Activated naive CD4-positive, alpha-beta T cell treated with anti-CD3 and anti-CD28 coated beads for 36 hours (primary cell): ENCODE results near the gene TP53. TPM values are rescaled to one million over a fixed set of nuclear protein-coding genes. Genes with fewer than 3 reads are reported as not detected.
A peak's percentile ranks its signal among the peaks of the same experiment; 100 is the strongest.

ENCODE experiments used
- CTCF ChIA-PET: fragments of 350-600 bp; sonication (Branson Sonifier 250); formaldehyde crosslinking; loops from one replicate; lab custom pipeline; 2021; ENCODE audit warnings: antibody characterized with exemption; lab: Charles Lee
- DNase-seq: peaks from one replicate; pipeline ENCODE4 v3.0.0-alpha.2; 2020
- H3K27ac Mint-ChIP-seq: one replicate; pipeline ENCODE4 v1.8.0; 2021; ENCODE audit warnings: mild to moderate bottlenecking, mixed read lengths
- H3K27me3 Mint-ChIP-seq: one replicate; pipeline ENCODE4 v1.8.0; 2021; ENCODE audit warnings: low read depth, mixed read lengths
- H3K36me3 Mint-ChIP-seq: one replicate; pipeline ENCODE4 v1.8.0; 2021; ENCODE audit warnings: low read depth, mixed read lengths
- H3K4me1 Mint-ChIP-seq: one replicate; pipeline ENCODE4 v1.8.0; 2021; ENCODE audit warnings: low read depth, mixed read lengths
- H3K4me3 Mint-ChIP-seq: one replicate; pipeline ENCODE4 v1.8.0; 2021; ENCODE audit warnings: mild to moderate bottlenecking, moderate library complexity, mixed read lengths
- H3K9me3 Mint-ChIP-seq: one replicate; pipeline ENCODE4 v1.8.0; 2021; ENCODE audit warnings: mixed read lengths
- intact Hi-C: fragments of 100-400 bp; cut with micrococcal nuclease; formaldehyde crosslinking; loops from one replicate; pipeline ENCODE4 v1.15.1; 2023
- total RNA-seq, 2 experiments: library from RNA; stranded (reverse); gene quantifications; one replicate each; pipeline ENCODE4 v1.2.3, GENCODE V29; 2021

TP53 gene
- total RNA-seq, 2 experiments from 2014 or later = 148 to 149 TPM

DNA sequence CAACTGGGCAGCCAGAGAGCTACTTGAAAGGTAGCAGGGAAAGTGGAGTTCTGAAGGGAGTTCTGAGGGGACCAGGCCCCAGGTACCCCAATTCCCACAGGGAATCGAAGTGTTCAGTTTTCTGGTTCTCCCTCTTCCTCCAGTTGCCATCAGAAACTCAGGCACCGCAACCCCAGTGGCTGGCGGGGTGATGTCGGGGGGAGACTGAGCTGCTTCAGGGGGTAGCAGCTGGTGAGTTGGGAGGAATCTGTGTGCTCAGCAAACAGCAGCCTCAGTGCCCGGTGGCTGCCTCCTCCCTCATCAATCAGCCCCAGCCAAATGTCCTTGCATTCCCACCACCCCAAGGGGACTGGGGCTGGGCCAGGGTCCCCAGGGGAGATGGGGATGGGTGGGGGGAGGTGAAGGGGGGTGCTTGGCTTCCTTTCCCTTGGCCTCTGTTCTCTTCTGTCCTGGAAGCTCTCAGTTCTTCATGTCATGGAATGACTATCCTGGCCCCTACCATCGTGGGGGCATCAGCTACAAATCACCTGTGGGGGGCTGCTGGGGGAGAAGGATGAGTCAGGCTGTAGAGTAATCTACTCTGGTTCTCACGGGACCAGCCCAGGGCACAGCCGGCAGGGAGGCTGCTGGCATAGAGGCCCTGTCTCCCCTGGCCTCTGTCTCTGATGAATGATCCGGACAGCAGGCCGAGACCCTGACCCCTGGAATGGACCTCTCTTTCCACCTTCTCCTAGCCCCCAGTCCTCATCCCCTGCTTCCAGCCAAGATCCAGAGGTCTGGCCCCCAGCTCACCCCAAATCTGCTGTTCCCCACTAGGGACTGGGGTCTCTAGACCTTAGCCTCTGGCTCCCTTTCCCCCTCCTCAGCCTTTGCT is 27.7 kb upstream of the TP53 start:
- no peak overlapping the region for H3K4me3 Mint-ChIP-seq
- H3K36me3 Mint-ChIP-seq = no peaks in the 10 kb centered on the region
- intact Hi-C loops = loop anchor here (5.0 kb wide), 1 partner anchor 63 kb away; the partner anchor contains the start of gene ATP1B2
- peaks cover 59% of the 10 kb centered on the region for H3K27me3 Mint-ChIP-seq
- CTCF ChIA-PET = interaction anchor here (0.7 kb wide), 1 partner anchor 217 kb away, joined by 4 read pairs; the partner anchor contains the start of genes CNTROB and TRAPPC1
- H3K27ac Mint-ChIP-seq = no peak overlapping the region
- peaks cover 11% of the 10 kb centered on the region for H3K4me1 Mint-ChIP-seq
- H3K9me3 Mint-ChIP-seq = no peaks in the 10 kb centered on the region
- no peak for DNase-seq

DNA sequence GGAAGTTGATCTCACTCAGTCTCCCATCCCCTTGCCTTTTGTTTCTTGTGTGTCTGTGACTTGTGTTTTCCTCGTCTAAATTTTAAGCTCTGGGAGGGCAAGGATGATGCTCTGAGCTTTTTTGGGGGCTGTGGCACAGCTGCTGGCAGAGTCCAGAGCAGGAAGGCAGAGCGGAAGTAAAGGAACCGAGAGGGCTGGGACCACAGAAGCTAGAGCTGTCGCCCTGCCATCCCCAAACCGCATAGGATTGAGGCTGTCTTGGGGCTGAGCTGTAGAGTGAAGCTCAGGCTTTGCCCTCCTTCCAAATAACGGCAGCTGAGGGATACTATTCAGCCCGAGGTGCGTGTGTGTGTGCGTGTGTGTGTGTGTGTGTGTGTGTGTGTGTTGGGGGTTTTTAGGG is 26.5 kb upstream of the TP53 start:
- peaks cover 11% of the 10 kb centered on the region for H3K4me1 Mint-ChIP-seq
- no peak for DNase-seq
- H3K4me3 Mint-ChIP-seq = no peak overlapping the region
- H3K27ac Mint-ChIP-seq = no peak overlapping the region
- H3K27me3 Mint-ChIP-seq = peaks cover 61% of the 10 kb centered on the region
- no peaks in the 10 kb centered on the region for H3K36me3 Mint-ChIP-seq
- no peaks in the 10 kb centered on the region for H3K9me3 Mint-ChIP-seq
- CTCF ChIA-PET = interaction anchor here (0.7 to 1.1 kb wide), 5 partner anchors 10 to 218 kb away, joined by 3 to 5 read pairs (median 3); partner anchors contain the start of genes CNTROB, TRAPPC1 and WRAP53
- intact Hi-C loops = no loop called here

DNA sequence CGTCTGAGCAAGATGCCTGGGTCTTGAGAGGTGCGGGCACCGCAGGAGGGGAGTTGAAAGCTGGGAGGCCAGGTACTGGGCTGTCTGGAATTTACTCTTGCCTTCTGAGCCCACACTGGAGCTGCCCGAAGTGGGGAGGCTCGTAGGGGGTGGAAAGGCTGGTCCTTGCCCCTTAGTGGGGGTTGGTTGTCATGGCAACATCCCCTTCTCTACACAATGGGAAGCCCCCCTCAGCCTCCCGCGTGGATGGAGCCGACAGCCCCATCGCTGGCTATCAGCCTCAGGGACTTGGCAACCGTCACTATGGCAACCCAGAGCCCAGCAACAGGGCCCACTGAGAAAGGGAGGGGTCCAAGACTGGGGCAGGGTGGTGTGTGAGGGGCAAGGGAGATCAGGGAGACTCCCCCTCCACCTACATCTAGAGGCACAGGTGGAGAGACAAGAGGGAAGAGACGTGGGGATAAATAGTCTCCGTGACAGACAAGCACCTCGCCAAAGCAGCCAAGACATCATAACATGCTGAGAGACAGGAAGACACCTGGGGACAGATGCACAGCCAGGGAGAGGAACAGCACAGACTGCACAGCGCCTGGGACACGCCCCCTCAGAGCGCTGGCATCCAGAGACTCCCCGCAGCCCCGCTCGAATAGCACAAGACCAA is 25.0 kb upstream of the TP53 start:
- CTCF ChIA-PET = no interaction called here
- peaks cover 6% of the 10 kb centered on the region for H3K4me1 Mint-ChIP-seq
- no peak for DNase-seq
- no peaks in the 10 kb centered on the region for H3K36me3 Mint-ChIP-seq
- intact Hi-C loops = no loop called here
- H3K9me3 Mint-ChIP-seq = no peaks in the 10 kb centered on the region
- H3K27ac Mint-ChIP-seq = no peak overlapping the region
- H3K4me3 Mint-ChIP-seq = no peak overlapping the region
- H3K27me3 Mint-ChIP-seq = peaks cover 60% of the 10 kb centered on the region

DNA sequence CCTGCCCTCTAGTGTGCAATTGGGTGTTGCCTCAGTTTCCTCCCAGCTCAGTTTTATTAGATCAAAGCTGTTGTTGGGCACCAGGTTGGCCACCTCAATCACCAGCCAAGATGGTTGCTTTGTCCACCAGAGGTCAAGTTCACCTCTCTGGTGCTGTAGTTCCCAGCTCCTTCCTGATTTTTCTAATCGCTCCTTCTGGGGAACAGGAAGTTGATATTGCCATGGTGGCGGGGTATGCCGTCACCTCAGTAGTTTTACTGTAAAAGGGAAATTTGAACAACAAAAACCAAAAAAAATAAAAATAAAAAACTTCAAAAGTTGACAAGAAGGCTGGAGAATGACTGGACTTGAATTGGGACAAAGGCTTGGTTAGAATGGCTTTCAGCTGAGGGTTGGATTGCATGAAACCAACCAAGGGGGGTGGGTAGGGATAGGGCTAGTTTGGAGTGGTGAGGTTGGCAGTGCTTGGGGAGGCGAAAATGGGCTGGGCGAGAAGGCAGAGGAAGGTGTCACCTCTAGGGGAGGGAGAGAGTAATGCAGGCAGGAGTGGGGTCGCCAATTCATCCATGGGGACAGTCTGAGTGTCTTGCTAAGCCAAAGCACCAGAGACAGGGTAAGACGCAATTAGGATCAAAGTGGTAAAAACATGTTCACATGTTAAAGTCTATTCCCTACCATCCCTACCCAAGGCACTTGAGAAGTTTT is 23.9 kb upstream of the TP53 start:
- H3K27ac Mint-ChIP-seq = no peak overlapping the region

GRCh38 chr17:7710301-7710700 is 23.0 kb upstream of the TP53 start:
- Mint-ChIP-seq H3K36me3 (no peaks in the 10 kb centered on the region), H3K27me3 (peaks cover 60% of the 10 kb centered on the region), H3K4me3 (no peak overlapping the region), H3K9me3 (no peaks in the 10 kb centered on the region), H3K27ac (no peak overlapping the region), H3K4me1 (peaks cover 10% of the 10 kb centered on the region)
- CTCF ChIA-PET = no interaction called here
- DNase-seq = no peak
- intact Hi-C loops = no loop called here

More for the DNA sequence above, 23.9 kb upstream of the TP53 start:
- CTCF ChIA-PET = interaction anchor here (0.6 kb wide), 1 partner anchor 340 kb away, joined by 3 read pairs; no protein-coding TSS in a partner anchor
- DNase-seq = peak; percentile 22
- no peaks in the 10 kb centered on the region for H3K9me3 Mint-ChIP-seq
- H3K4me3 Mint-ChIP-seq = no peak overlapping the region
- H3K36me3 Mint-ChIP-seq = no peaks in the 10 kb centered on the region
- intact Hi-C loops = no loop called here
- peaks cover 62% of the 10 kb centered on the region for H3K27me3 Mint-ChIP-seq
- peaks cover 6% of the 10 kb centered on the region for H3K4me1 Mint-ChIP-seq

GRCh38 chr17:7709031-7709430 is 21.7 kb upstream of the TP53 start:
- no peaks in the 10 kb centered on the region for H3K9me3 Mint-ChIP-seq
- no peak overlapping the region for H3K4me3 Mint-ChIP-seq
- no peak for DNase-seq
- no peak overlapping the region for H3K27ac Mint-ChIP-seq
- peaks cover 17% of the 10 kb centered on the region for H3K4me1 Mint-ChIP-seq
- no peaks in the 10 kb centered on the region for H3K36me3 Mint-ChIP-seq
- H3K27me3 Mint-ChIP-seq = peaks cover 60% of the 10 kb centered on the region
- CTCF ChIA-PET = interaction anchor here (0.5 kb wide), 1 partner anchor 18 kb away, joined by 5 read pairs; no protein-coding TSS in a partner anchor
- intact Hi-C loops = no loop called here

DNA sequence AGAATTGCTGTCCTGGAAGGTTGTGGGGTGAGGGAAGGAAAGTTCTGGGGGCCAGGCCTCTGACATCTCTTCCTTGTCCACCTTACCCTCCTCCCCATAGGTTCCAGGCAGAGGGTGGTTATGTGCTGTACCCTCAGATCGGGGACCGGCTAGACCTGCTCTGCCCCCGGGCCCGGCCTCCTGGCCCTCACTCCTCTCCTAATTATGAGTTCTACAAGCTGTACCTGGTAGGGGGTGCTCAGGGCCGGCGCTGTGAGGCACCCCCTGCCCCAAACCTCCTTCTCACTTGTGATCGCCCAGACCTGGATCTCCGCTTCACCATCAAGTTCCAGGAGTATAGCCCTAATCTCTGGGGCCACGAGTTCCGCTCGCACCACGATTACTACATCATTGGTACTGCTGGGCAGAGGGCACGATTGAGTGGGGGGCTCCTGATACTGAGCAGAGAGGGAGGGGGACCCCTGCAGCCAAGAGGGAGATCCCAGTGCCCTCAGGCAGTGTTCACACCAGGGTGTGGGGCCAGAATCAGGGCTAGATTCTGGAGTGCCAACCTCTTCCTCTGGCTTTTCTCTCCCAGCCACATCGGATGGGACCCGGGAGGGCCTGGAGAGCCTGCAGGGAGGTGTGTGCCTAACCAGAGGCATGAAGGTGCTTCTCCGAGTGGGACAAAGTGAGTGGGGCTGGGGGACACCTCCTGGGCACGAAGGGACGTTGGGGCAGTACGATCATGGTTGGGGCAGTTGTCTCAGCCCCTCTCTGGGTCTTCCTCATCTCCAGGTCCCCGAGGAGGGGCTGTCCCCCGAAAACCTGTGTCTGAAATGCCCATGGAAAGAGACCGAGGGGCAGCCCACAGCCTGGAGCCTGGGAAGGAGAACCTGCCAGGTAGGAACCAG is 20.8 kb upstream of the TP53 start:
- CTCF ChIA-PET = no interaction called here
- H3K9me3 Mint-ChIP-seq = no peaks in the 10 kb centered on the region
- no peak overlapping the region for H3K27ac Mint-ChIP-seq
- H3K36me3 Mint-ChIP-seq = peaks cover 2% of the 10 kb centered on the region
- H3K4me1 Mint-ChIP-seq = peaks cover 17% of the 10 kb centered on the region
- no peak for DNase-seq
- intact Hi-C loops = no loop called here
- H3K27me3 Mint-ChIP-seq = peaks cover 61% of the 10 kb centered on the region
- H3K4me3 Mint-ChIP-seq = no peak overlapping the region

- no peaks in the 10 kb centered on the region for H3K9me3 Mint-ChIP-seq
- peaks cover 56% of the 10 kb centered on the region for H3K27me3 Mint-ChIP-seq
- DNase-seq = no peak
- H3K36me3 Mint-ChIP-seq = peaks cover 7% of the 10 kb centered on the region
- no peak overlapping the region for H3K4me3 Mint-ChIP-seq
- H3K4me1 Mint-ChIP-seq = peaks cover 17% of the 10 kb centered on the region
- H3K27ac Mint-ChIP-seq = no peak overlapping the region
- intact Hi-C loops = no loop called here
- CTCF ChIA-PET = interaction anchor here (1.3 kb wide), 1 partner anchor 35 kb away, joined by 4 read pairs; no protein-coding TSS in a partner anchor
Observed at GRCh38 chr17:7707446-7707845, 20.2 kb upstream of the TP53 start.

GRCh38 chr17:7706631-7707354 is 19.5 kb upstream of the TP53 start:
- H3K4me3 Mint-ChIP-seq = no peak overlapping the region
- no peaks in the 10 kb centered on the region for H3K9me3 Mint-ChIP-seq
- H3K27me3 Mint-ChIP-seq = peaks cover 54% of the 10 kb centered on the region
- intact Hi-C loops = no loop called here
- peaks cover 17% of the 10 kb centered on the region for H3K4me1 Mint-ChIP-seq
- H3K36me3 Mint-ChIP-seq = peaks cover 11% of the 10 kb centered on the region
- no peak overlapping the region for H3K27ac Mint-ChIP-seq
- CTCF ChIA-PET = interaction anchor here (0.6 to 1.3 kb wide), 5 partner anchors 9 to 229 kb away, joined by 3 to 4 read pairs (median 3); no protein-coding TSS in a partner anchor
- DNase-seq = no peak

DNA sequence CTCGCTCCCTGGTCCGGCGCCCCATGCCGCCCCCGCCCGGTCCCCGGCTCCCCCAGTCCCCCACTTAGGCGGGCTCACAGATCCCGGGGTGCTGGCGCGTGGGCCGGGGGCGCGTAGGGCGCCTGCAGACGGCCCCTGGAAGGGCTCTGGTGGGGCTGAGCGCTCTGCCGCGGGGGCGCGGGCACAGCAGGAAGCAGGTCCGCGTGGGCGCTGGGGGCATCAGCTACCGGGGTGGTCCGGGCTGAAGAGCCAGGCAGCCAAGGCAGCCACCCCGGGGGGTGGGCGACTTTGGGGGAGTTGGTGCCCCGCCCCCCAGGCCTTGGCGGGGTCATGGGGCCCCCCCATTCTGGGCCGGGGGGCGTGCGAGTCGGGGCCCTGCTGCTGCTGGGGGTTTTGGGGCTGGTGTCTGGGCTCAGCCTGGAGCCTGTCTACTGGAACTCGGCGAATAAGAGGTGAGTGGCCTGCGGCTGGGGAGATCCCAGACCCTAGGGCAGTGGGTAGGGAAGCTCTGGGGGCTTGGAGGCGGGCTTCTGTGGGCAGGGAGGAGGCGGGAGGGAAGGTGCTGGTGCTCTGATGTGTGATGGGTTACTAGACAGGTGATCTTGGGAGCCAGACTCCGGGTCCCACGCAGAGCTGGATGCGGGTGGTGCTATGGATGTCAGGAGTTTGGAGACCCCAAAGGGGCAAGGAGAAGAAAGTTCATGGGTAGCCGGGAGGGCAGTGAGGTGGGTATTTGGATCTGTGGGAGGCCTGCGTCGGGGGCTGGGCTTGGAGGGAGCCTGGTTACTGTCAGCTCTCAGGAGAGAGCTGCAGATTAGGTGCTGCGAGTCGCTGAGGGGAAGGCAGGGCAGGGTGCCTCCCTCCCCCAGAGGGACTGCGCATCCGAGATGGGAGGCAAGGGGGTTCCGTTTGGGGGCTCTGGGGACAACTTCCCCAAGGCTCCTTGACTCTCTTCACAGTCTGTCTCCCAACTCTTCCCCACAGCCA is 18.3 kb upstream of the TP53 start:
- Mint-ChIP-seq H3K9me3 (no peaks in the 10 kb centered on the region), H3K27me3 (peaks cover 48% of the 10 kb centered on the region), H3K4me3 (no peak overlapping the region), H3K36me3 (peaks cover 22% of the 10 kb centered on the region), H3K27ac (no peak overlapping the region), H3K4me1 (peaks cover 17% of the 10 kb centered on the region)
- no peak for DNase-seq
- CTCF ChIA-PET = interaction anchor here (1.0 to 1.3 kb wide), 3 partner anchors 11 to 37 kb away, joined by 3 to 4 read pairs (median 3); no protein-coding TSS in a partner anchor
- intact Hi-C loops = no loop called here
